KOPT-K1 (cell line): ENCODE data around the gene FRMD4A.

Source experiments
- H3K27ac ChIP-seq: fragments of 200-600 bp; sonication (generic); 2 replicates; pipeline ENCODE4 v1.5.1; 2016; ENCODE audit warnings: antibody characterized with exemption, mild to moderate bottlenecking, low read depth, low read length; ENCODE audit not compliant: poor library complexity, severe bottlenecking
- H3K36me3 ChIP-seq: fragments of 200-600 bp; sonication (generic); 2 replicates; pipeline ENCODE4 v1.5.1; 2017; ENCODE audit warnings: antibody characterized with exemption, mild to moderate bottlenecking, low read length, moderate library complexity; ENCODE audit not compliant: insufficient read depth
- H3K9me3 ChIP-seq: fragments of 200-600 bp; sonication (generic); 2 replicates; pipeline ENCODE4 v1.5.1; 2017; ENCODE audit warnings: antibody characterized with exemption, low read length, mild to moderate bottlenecking; ENCODE audit not compliant: insufficient read depth, poor library complexity, severe bottlenecking

Gene FRMD4A

DNA sequence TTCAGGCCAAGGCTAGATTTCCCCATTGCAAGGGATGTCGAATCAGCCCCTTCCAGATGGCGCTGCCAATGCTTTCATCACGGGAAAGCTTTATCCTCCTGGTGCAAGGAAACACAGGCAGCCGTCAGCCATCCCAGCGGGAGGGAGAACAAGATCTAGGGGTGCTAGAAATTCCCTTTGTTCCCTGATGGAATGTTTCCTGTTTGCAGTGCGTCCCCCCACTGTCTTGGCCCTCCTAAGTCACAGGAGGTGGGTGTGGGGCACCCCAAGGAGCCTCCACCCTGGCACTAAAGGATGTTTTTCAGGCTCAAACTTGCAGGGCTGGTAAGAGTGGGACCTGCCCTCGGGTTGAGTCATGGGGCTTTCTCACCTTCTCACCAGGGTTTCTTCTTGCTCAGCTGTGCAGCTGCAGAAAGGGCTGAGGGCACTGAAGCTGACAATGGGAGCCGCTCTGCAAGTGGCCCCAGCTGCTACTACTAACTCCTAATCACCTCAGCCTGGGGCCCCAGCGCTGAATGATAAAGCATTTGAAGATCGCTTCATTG is 640.4 kb downstream of the FRMD4A start:
- Histone ChIP-seq H3K9me3 (no peaks in the 10 kb centered on the region), H3K36me3 (peaks cover 10% of the 10 kb centered on the region; the same call in 1 of the 2 replicates), H3K27ac (no peak overlapping the region)

DNA sequence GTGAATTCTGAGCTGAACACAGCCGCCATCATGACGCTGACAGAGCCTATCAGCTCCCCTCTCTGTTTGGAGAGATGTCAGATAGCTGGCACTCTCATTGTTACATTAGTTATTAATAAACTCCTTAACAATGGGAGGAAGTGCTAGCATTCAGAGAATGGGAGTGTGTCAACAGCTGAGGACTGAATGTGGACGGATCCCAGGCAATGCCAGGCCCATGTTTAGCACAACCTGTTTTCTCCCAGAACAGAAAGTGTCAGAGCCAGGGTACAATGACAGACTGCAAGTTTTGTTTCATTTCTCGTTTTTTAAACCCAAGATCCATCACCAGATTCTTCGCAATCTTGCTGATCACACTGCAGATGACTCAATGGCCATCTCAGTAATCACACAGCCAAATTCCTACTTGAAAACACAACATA is 644.4 kb downstream of the FRMD4A start:
- no peak overlapping the region for H3K27ac ChIP-seq
- H3K36me3 ChIP-seq, result peaks cover 15% of the 10 kb centered on the region; the same call in 1 of the 2 replicates

DNA sequence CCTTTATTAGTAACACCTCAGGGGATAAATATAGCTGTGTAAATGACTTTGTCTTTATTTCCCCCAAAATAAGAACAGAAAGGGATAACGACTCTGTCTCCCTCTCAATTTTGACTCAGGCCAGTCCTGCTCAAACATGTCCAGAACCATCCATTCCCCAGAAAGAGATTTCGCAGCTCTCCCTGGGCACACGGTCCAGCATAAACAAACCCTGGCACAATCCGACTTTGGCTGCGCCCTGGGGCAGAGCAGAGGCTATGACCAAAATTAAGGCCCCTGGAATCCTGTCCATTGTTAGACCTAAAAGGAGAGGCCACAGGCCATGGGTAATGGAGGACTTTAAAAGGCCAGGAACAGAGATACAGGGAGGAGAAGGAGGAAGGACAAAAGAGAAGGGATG is 644.8 kb downstream of the FRMD4A start:
- peaks cover 15% of the 10 kb centered on the region; the same call in 1 of the 2 replicates for H3K36me3 ChIP-seq
- H3K9me3 ChIP-seq, result no peaks in the 10 kb centered on the region
- no peak overlapping the region for H3K27ac ChIP-seq

More for the DNA sequence above, 644.4 kb downstream of the FRMD4A start:
- H3K9me3 ChIP-seq, result no peaks in the 10 kb centered on the region

DNA sequence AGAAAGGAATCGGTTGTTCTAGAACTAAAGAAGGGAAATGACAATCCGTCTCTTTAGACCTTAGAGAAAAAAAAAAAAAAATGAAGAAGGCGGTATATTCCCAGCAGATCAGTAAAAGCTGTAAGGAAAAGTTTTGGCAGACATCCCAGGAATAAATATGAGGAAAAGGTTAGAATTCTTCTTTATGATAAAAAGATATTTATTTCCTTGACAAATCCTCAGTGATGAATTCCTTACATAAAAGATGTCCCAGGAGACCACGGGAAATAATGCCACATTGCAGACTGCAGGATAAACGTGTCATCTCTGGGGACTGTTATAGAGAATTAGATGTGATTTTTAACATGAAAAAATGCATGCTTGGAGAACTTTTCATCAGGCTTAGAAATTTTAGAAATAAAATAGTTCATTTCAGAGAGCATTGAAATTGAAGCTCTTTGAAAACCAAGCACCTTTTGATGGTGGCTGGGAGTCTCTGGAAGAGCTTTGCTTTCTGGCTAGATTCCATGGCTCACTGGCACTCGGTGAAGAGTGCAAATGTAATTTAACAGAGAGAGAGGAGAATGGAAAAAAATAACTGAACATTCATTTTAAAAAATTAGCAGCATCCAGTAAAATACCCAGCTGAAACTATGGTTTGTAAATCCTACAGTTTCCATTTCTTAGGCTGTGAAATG is 645.8 kb downstream of the FRMD4A start:
- no peak overlapping the region for H3K27ac ChIP-seq

DNA sequence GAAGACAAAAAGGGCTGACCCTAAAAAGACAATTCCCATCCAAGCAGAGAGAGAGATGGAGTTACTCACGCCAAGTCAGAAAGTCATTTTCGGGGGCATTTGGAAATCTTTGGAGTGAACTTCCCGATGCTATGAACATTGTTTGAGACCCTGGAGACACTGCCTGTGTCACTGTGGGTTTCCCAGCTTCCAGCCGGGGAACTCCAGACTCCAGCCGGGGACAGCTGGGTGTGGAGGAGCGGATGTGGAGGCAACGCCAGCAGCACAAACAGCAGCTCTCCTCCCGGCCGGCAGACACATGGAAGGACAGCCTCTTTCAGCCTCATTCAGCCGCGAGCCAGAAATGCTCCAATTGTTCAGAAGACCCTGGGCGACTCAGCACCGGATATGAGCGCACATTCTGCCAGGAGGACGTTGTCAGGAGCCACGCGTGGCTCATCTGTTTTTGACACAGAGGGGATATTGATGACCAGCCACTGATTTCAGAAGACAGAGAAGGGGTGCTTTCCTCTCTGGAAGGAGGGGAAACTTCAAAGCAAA is 646.4 kb downstream of the FRMD4A start:
- no peak overlapping the region for H3K27ac ChIP-seq
- no peaks in the 10 kb centered on the region for H3K9me3 ChIP-seq
- peaks cover 15% of the 10 kb centered on the region; the same call in 1 of the 2 replicates for H3K36me3 ChIP-seq

More for the DNA sequence above, 645.8 kb downstream of the FRMD4A start:
- Histone ChIP-seq H3K36me3 (peaks cover 15% of the 10 kb centered on the region; the same call in 1 of the 2 replicates), H3K9me3 (no peaks in the 10 kb centered on the region)

DNA sequence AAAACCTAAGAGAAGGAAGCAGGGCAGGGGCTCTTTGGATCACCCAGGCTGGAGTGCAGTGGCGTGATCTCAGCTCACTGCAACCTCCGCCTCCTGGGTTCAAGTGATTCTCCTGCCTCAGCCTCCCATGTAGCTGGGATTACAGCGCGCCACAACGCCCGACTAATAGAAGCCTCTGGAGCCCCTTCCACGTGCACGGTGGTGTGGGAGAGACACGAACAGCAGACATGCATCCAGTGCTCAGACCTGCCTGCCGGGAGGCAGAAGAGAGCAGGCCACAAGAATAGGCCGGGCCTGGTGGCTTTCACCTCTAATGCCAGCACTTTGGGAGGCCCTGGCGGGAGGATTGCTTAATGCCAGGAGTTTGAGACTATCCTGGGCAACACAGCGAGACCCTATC is 647.7 kb downstream of the FRMD4A start:
- H3K36me3 ChIP-seq, result peaks cover 10% of the 10 kb centered on the region; the same call in 1 of the 2 replicates
- no peak overlapping the region for H3K27ac ChIP-seq
- H3K9me3 ChIP-seq, result no peaks in the 10 kb centered on the region

DNA sequence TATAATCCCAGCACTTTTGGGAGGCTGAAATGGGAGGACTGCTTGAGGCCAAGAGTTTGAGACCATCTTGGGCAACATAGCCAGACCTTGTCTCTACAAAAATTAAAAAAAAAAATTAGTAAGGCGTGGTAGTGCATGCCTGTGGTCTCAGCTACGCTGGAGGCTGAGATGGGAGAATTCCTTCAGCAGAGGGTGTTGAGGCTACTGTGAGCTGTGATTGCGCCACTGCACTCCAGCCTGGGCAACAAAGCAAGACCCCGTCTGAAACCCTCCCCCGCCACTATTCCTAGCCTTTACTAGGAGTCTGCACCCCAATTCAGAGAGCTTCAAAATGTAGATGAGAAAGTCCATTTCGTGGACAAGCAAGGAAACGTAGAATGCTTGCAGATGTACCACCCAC is 648.8 kb downstream of the FRMD4A start:
- Histone ChIP-seq H3K36me3 (peaks cover 10% of the 10 kb centered on the region; the same call in 1 of the 2 replicates), H3K9me3 (no peaks in the 10 kb centered on the region), H3K27ac (no peak overlapping the region)

DNA sequence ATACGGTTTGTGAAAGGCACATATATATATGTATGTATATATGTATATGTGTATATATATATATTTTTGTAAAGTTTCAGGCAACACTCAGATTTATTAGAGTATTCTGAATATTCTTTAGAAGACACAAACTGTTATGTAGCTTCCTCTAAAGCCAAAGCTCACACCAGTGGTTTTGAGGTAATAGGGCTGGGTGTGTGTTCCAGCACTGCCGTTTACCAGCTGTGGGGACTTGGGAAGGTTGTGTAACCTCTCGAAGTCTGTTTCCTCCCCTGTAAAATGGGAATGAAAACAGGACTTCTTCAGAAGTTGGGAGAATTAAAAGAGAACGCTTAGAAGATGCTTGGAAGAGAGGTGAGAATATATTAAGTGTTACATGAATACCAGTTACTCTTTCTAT is 649.2 kb downstream of the FRMD4A start:
- no peaks in the 10 kb centered on the region for H3K9me3 ChIP-seq
- H3K36me3 ChIP-seq, result peaks cover 10% of the 10 kb centered on the region; the same call in 1 of the 2 replicates
- no peak overlapping the region for H3K27ac ChIP-seq

DNA sequence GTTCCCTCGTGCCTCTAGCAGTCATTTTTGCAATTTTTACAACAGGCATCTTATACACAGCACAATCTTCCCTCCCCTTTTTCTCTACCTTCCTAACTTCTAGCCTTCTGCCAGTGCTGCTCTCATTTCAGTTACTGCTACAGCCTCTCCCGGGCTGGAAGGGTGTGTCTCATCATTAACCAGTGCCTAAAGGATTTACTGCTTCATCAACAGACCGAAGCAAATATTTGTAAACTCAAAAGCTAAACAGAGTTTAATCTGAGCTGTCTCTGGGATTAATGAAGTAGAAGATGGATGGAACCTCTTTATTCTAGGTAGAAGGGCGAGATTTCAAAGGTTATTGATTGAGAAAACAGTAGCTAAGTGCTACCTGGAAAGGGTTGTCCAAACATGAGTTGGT is 649.6 kb downstream of the FRMD4A start:
- no peak overlapping the region for H3K27ac ChIP-seq
- peaks cover 10% of the 10 kb centered on the region; the same call in 1 of the 2 replicates for H3K36me3 ChIP-seq
- H3K9me3 ChIP-seq, result no peaks in the 10 kb centered on the region

DNA sequence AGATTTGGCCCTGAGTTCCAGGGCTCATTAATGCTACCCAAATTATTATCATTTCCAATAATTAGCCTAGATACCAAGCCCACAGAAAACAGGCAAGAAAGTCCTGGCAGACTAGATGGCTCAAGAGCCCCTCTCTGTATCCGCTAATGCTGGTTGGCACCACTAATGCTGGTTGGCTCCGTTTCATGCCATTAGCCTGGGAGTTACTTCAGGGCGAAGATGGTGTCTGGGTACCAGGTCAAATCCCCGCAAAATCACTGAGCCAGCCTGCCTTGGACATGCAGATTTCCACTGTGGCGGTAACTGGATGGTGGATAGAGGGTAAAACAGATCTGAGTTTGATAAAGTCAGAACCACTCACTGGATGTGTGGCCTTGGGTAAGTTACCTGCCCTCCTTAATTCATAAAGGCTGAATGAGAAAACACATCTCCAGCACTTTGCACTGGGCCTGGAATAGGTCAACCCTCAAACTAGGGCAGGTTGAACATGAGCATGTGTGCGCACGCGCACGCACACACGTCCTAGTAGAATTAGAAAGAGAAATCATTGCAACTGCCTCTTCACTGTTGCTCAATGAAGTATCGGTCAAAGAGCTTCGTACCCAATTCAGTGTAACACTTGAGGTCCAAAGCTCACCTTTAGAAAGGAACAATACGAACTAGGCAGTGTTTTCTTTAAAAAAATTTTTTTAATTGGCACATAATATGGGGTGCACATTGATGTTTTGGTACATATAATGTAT is 652.5 kb downstream of the FRMD4A start:
- H3K27ac ChIP-seq, result no peak overlapping the region
- no peaks in the 10 kb centered on the region; the same call in 1 of the 2 replicates for H3K36me3 ChIP-seq
- no peaks in the 10 kb centered on the region for H3K9me3 ChIP-seq

DNA sequence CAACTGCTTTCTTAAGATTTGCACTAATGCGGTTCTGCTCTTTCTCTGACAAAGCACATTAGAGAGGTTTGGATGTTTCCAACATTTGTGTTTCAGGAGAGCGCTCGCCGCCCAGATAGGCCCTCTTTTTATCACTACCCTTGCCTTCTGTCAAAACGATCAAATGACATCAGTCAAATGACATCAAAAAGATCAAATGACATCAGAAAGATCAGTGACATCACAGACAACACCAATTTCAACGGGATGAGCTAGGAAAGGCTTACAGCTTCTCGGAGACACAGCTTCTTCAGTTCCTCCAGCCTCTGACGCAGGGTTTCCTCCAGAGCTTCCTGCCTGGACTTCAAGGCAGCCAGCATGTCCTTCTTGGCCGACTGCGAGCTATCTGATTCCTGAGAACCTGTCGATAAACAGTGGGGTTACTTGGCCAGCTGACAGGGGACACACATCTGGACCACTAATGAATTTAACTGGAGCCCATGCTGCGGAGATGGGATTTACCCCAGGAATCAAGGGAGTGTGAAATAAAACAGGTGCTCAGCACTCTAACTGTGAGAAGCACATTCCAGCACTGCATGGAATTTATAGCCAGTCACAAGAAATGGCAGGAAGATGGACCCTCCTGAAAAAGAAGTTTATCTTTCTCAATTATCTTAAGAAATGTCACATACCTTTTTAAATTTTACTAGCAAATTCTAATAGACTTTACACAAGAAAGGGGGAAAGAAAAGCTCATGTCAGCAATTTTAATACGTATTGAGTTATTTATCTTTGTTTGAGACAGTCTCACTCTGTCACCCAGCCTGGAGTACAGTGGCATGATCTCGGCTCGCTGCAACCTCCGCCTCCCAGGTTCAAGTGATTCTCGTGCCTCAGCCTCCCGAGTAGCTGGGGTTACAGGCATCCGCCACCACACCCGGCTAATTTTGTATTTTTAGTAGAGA is 655.8 kb downstream of the FRMD4A start:
- no peak overlapping the region for H3K27ac ChIP-seq
- peaks cover 6% of the 10 kb centered on the region; the same call in 1 of the 2 replicates for H3K36me3 ChIP-seq
- no peaks in the 10 kb centered on the region for H3K9me3 ChIP-seq

DNA sequence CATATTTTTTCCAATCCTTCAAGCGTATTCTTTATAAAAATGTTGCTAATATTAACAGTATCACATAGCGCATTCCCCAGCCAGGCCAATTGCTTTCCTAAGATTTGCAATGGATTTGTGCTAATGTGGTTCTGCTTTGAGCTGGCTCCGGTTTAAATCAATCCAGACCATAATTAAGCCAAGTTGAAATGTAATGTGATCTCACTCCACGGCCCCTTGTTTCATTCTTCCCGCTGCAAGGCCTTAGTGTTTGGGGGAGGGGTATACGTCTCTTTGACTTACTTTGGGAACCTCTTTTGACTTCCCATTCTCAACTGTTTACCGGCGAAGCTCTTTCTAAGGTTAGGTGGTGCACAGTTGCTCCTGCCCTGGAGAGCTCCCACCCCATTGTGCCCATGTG is 657.6 kb downstream of the FRMD4A start:
- H3K9me3 ChIP-seq, result no peaks in the 10 kb centered on the region
- H3K27ac ChIP-seq, result no peak overlapping the region
- H3K36me3 ChIP-seq, result peaks cover 14% of the 10 kb centered on the region; the same call in 1 of the 2 replicates

DNA sequence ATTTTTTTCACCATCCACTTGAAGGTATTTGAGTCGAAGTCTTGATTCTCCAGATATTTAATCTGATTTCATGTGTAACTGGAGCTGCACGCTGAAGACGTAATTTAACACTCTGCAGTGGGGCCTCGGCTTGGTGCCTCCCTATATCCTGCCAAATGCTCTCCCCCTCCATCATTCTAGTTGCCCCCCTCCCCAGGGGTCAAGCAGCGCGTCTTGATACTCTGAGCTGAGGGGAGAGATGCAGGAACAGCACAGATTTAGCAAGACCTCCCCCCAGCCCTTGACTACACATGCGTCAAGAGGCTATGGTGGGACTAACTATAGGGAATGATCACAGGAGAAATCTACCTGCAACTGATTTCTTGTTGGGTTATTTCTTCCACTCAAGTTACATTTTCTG is 658.2 kb downstream of the FRMD4A start:
- peaks cover 17% of the 10 kb centered on the region; the same call in 1 of the 2 replicates for H3K36me3 ChIP-seq
- no peaks in the 10 kb centered on the region for H3K9me3 ChIP-seq
- no peak overlapping the region for H3K27ac ChIP-seq

DNA sequence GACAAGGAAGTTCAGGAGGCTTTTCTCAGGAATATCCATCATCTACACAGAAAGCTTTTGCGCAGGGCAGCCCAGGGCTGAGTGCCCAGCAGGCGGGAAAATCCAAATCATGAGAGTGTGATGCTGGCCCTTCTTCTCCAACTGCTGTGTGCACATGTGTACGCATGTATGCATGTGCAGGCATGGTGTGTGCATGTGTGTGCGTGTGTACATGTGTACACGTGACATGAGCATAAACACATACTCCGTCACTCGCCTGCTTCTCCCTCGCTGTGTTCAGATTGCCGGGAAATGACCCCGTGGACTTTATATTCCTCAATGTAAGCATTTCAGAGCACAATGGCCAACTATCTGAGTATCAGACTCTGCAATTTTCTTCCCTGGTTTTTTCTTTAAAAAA is 658.8 kb downstream of the FRMD4A start:
- no peak overlapping the region for H3K27ac ChIP-seq
- no peaks in the 10 kb centered on the region for H3K9me3 ChIP-seq
- peaks cover 17% of the 10 kb centered on the region; the same call in 1 of the 2 replicates for H3K36me3 ChIP-seq
